Osteocyte (in vitro differentiated cells): ENCODE data around the gene STRADB. TPM values are rescaled to one million over a fixed set of nuclear protein-coding genes. Genes with fewer than 3 reads are reported as not detected.

Experiments
- DNase-seq: peaks from one replicate; pipeline ENCODE4 v3.0.0; 2021; ENCODE audit warnings: mixed read lengths; ENCODE audit not compliant: unreplicated experiment; ENCODE audit errors: extremely low spot score
- H3K27ac Mint-ChIP-seq: one replicate; pipeline ENCODE4 v1.8.0; 2021; ENCODE audit warnings: mild to moderate bottlenecking, mixed read lengths; ENCODE audit not compliant: unreplicated experiment
- H3K27me3 Mint-ChIP-seq: one replicate; pipeline ENCODE4 v1.8.0; 2021; ENCODE audit warnings: mixed read lengths; ENCODE audit not compliant: unreplicated experiment
- H3K36me3 Mint-ChIP-seq: one replicate; pipeline ENCODE4 v1.8.0; 2021; ENCODE audit warnings: mixed read lengths; ENCODE audit not compliant: unreplicated experiment
- H3K4me1 Mint-ChIP-seq: one replicate; pipeline ENCODE4 v1.8.0; 2021; ENCODE audit warnings: mixed read lengths; ENCODE audit not compliant: unreplicated experiment
- H3K4me3 Mint-ChIP-seq: one replicate; pipeline ENCODE4 v1.8.0; 2021; ENCODE audit warnings: mild to moderate bottlenecking, moderate library complexity, mixed read lengths; ENCODE audit not compliant: unreplicated experiment
- H3K9me3 Mint-ChIP-seq: one replicate; pipeline ENCODE4 v1.8.0; 2021; ENCODE audit warnings: mixed read lengths; ENCODE audit not compliant: unreplicated experiment
- CTCF ChIP-seq: fragments of 200-600 bp; sonication (generic); IDR thresholded peaks from 2 replicates; pipeline ENCODE4 v1.5.0; 2021; ENCODE audit warnings: antibody characterized with exemption, mild to moderate bottlenecking, moderate library complexity
- total RNA-seq: library from RNA; stranded (reverse); gene quantifications from 2 replicates; pipeline ENCODE4 v1.2.1, GENCODE V29; 2021

The STRADB gene
- total RNA-seq, 1 donor from 2014 or later = 18.5 TPM

GRCh38 chr2:201484805-201485204 is 33.3 kb downstream of the STRADB start:
- Mint-ChIP-seq H3K4me1 (no peaks in the 10 kb centered on the region), H3K27me3 (peaks cover 2% of the 10 kb centered on the region), H3K36me3 (peaks cover 17% of the 10 kb centered on the region), H3K27ac (no peak overlapping the region), H3K9me3 (no peaks in the 10 kb centered on the region), H3K4me3 (no peak overlapping the region)
- no peak for DNase-seq
- no peak for TF ChIP-seq CTCF

GRCh38 chr2:201490291-201490690 is 38.8 kb downstream of the STRADB start:
- Mint-ChIP-seq H3K4me3 (no peak overlapping the region), H3K27ac (no peak overlapping the region), H3K36me3 (no peaks in the 10 kb centered on the region), H3K9me3 (no peaks in the 10 kb centered on the region), H3K27me3 (peaks cover 29% of the 10 kb centered on the region), H3K4me1 (no peaks in the 10 kb centered on the region)
- no peak for TF ChIP-seq CTCF
- DNase-seq = no peak

GRCh38 chr2:201496785-201497184 is 45.2 kb downstream of the STRADB start:
- Mint-ChIP-seq H3K4me1 (no peaks in the 10 kb centered on the region), H3K27ac (no peak overlapping the region), H3K27me3 (peaks cover 21% of the 10 kb centered on the region), H3K9me3 (peaks cover under 1% of the 10 kb centered on the region), H3K36me3 (peaks cover 2% of the 10 kb centered on the region), H3K4me3 (no peak overlapping the region)
- no peak for TF ChIP-seq CTCF
- DNase-seq = no peak

GRCh38 chr2:201500534-201500933 is 49.0 kb downstream of the STRADB start:
- Mint-ChIP-seq H3K4me1 (no peaks in the 10 kb centered on the region), H3K4me3 (no peak overlapping the region), H3K36me3 (peaks cover 2% of the 10 kb centered on the region), H3K9me3 (peaks cover 23% of the 10 kb centered on the region), H3K27ac (no peak overlapping the region), H3K27me3 (no peaks in the 10 kb centered on the region)
- no peak for TF ChIP-seq CTCF
- DNase-seq = no peak

- TF ChIP-seq CTCF = no peak
- H3K27me3 Mint-ChIP-seq = no peaks in the 10 kb centered on the region
- H3K27ac Mint-ChIP-seq = no peak overlapping the region
- no peaks in the 10 kb centered on the region for H3K4me1 Mint-ChIP-seq
- H3K4me3 Mint-ChIP-seq = no peak overlapping the region
- peaks cover 23% of the 10 kb centered on the region for H3K9me3 Mint-ChIP-seq
- no peak for DNase-seq
- H3K36me3 Mint-ChIP-seq = peaks cover 2% of the 10 kb centered on the region
Observed at GRCh38 chr2:201502713-201503112, 51.2 kb downstream of the STRADB start.
